ENCODE data around the gene CENPK.

- TF ChIP-seq POLR2AphosphoS5 (IDR thresholded peaks at IDR 0.05; ENCODE audit: low read depth, low read length): no peak
- no peak for TF ChIP-seq TAF1 (IDR thresholded peaks at IDR 0.05; ENCODE audit: borderline replicate concordance, low read depth, low read length)
Measured at GRCh38 chr5:65485405-65485804, 77.6 kb downstream of the CENPK start.
